Upper lobe of left lung (tissue), 6 donors: ENCODE measurements around the gene OSBPL10. TPM values are rescaled to one million over a fixed set of nuclear protein-coding genes. Genes with fewer than 3 reads are reported as not detected.
A peak's percentile ranks its signal among the peaks of the same experiment; 100 is the strongest.
"Not testable (repeated sequence)": the region's sequence is repeated elsewhere in the genome, so short reads cannot be mapped to it uniquely, and the experiment has no call there.

Experiments
- ATAC-seq, 2 donors: fragments of 200-7000 bp; cut with Tn5 transposase; one replicate each; pipeline ENCODE4 v1.9.1; 2022; ENCODE audit warnings: mild to moderate bottlenecking in 2 of 2, moderate library complexity in 2 of 2; ENCODE audit not compliant: low FRiP score in 2 of 2
- DNase-seq, 2 donors: peaks; one replicate each; pipeline ENCODE4 v3.0.0-alpha.2; 2019 to 2020
- H3K27ac ChIP-seq, 4 donors: fragments of 200-600 bp; sonication (generic); one replicate each; pipeline ENCODE4 v1.5.1; 2016 to 2019
- H3K27me3 ChIP-seq, 4 donors: fragments of 200-600 bp; sonication (generic); one replicate each; pipeline ENCODE4 v1.5.1; 2017 to 2019
- H3K36me3 ChIP-seq, 4 donors: fragments of 200-600 bp; sonication (generic); one replicate each; pipeline ENCODE4 v1.5.1; 2016 to 2019
- H3K4me1 ChIP-seq, 4 donors: fragments of 200-600 bp; sonication (generic); one replicate each; pipeline ENCODE4 v1.5.1; 2018 to 2019
- H3K4me3 ChIP-seq, 4 donors: fragments of 200-600 bp; sonication (generic); one replicate each; pipeline ENCODE4 v1.5.1; 2017 to 2019; ENCODE audit warnings: mild to moderate bottlenecking in 2 of 4, moderate library complexity in 1 of 4
- H3K9me3 ChIP-seq, 4 donors: fragments of 200-600 bp; sonication (generic); one replicate each; pipeline ENCODE4 v1.5.1; 2018 to 2019
- CTCF ChIP-seq, 6 experiments: fragments of 450-650 bp in 4 of 6; fragments of 200-600 bp in 2 of 6; sonication (generic) in 2 of 6; IDR thresholded peaks; one replicate each; pipeline ENCODE4 v1.5.1; 2016 to 2019; ENCODE audit warnings: antibody characterized with exemption in 6 of 6
- EP300 ChIP-seq, 4 donors: sonication (generic); formaldehyde crosslinking; IDR thresholded peaks; one replicate each; pipeline ENCODE4 v1.5.1; 2017; ENCODE audit warnings: antibody characterized with exemption in 4 of 4, control low read depth in 2 of 4
- POLR2A ChIP-seq, 4 donors: fragments of 450-650 bp; IDR thresholded peaks; one replicate each; pipeline ENCODE4 v1.5.1; 2016 to 2017; ENCODE audit warnings: antibody characterized with exemption in 4 of 4, mild to moderate bottlenecking in 2 of 4
- POLR2AphosphoS5 ChIP-seq, 2 donors: sonication (generic); formaldehyde crosslinking; IDR thresholded peaks; one replicate each; pipeline ENCODE4 v1.5.1; 2017; ENCODE audit warnings: antibody characterized with exemption in 2 of 2
- WGBS, 2 donors: methylation state at CpG; one replicate each; pipeline ENCODE4 v1.1.5; 2017 to 2018; 5-methylcytosine and 5-hydroxymethylcytosine counted together
- total RNA-seq, 6 donors: library from RNA; depleted of rRNA in 4 of 6; stranded (reverse); fragments of >200 nt in 4 of 6; gene quantifications; one replicate each; pipeline versions ENCODE4 v1.1.0 to v1.2.1, GENCODE V29; 2016 to 2021
- donor health status: DM: no; HTN: no; CAD: no; lungs with moderate emphysema.
- donor health status: DM: no; HTN: yes; CAD: no; lungs with severe emphysema.

The OSBPL10 gene
- total RNA-seq, 6 donors from 2014 or later: 13.6 to 73.9 (median 24.4) TPM

GRCh38 chr3:31873254-31873820 is 107.7 kb downstream of the OSBPL10 start:
- Histone ChIP-seq H3K4me1 (no peaks in the 10 kb centered on the region), H3K4me3 (no peak overlapping the region)
- 91% methylated on average over 5 of the region's 5 CpGs for WGBS, 2 donors

GRCh38 chr3:31871939-31872507 is 109.0 kb downstream of the OSBPL10 start:
- Histone ChIP-seq H3K27ac (no peak overlapping the region), H3K4me3 (no peak overlapping the region), H3K27me3 (no peaks in the 10 kb centered on the region), H3K9me3 (no peaks in the 10 kb centered on the region), H3K4me1 (no peaks in the 10 kb centered on the region), H3K36me3 (no peaks in the 10 kb centered on the region)
- ATAC-seq (no peak), DNase-seq (no peak)
- TF ChIP-seq CTCF (IDR thresholded peaks at IDR 0.05): no peak
- TF ChIP-seq POLR2AphosphoS5 (IDR thresholded peaks at IDR 0.05): no peak
- TF ChIP-seq POLR2A (IDR thresholded peaks at IDR 0.05): no peak
- no peak for TF ChIP-seq EP300 (IDR thresholded peaks at IDR 0.05)
- WGBS, 2 donors: 97% methylated on average over 5 of the region's 5 CpGs

More at GRCh38 chr3:31873254-31873820, 107.7 kb downstream of the OSBPL10 start:
- Histone ChIP-seq H3K9me3 (no peaks in the 10 kb centered on the region), H3K27ac (no peak overlapping the region), H3K36me3 (no peaks in the 10 kb centered on the region), H3K27me3 (no peaks in the 10 kb centered on the region)
- no peak for DNase-seq
- no peak for TF ChIP-seq EP300 (IDR thresholded peaks at IDR 0.05)
- no peak for TF ChIP-seq POLR2AphosphoS5 (IDR thresholded peaks at IDR 0.05)
- no peak for TF ChIP-seq POLR2A (IDR thresholded peaks at IDR 0.05)
- TF ChIP-seq CTCF (IDR thresholded peaks at IDR 0.05): no peak
- no peak for ATAC-seq

- not testable (repeated sequence) for ATAC-seq, H3K36me3 ChIP-seq, H3K9me3 ChIP-seq, H3K4me3 ChIP-seq, H3K27me3 ChIP-seq, H3K27ac ChIP-seq, H3K4me1 ChIP-seq
- DNase-seq: peak in 1 of 2 donors; percentile 63
- 90 to 97% methylated on average over 12 of the region's 28 CpGs for WGBS, 2 donors
Measured at GRCh38 chr3:31870111-31870510, 111.0 kb downstream of the OSBPL10 start.

- no peak overlapping the region for H3K27ac ChIP-seq
- no peaks in the 10 kb centered on the region for H3K4me1 ChIP-seq
- no peak for DNase-seq
- H3K36me3 ChIP-seq: no peaks in the 10 kb centered on the region
- no peak overlapping the region for H3K4me3 ChIP-seq
- 67 to 79% methylated on average over 5 of the region's 5 CpGs for WGBS, 2 donors
- H3K9me3 ChIP-seq: no peaks in the 10 kb centered on the region
- TF ChIP-seq POLR2AphosphoS5 (IDR thresholded peaks at IDR 0.05) (no peak), EP300 (IDR thresholded peaks at IDR 0.05) (no peak), CTCF (IDR thresholded peaks at IDR 0.05) (no peak), POLR2A (IDR thresholded peaks at IDR 0.05) (no peak)
- no peaks in the 10 kb centered on the region for H3K27me3 ChIP-seq
- ATAC-seq: no peak
Measured at GRCh38 chr3:31868236-31868635, 112.8 kb downstream of the OSBPL10 start.

- no peaks in the 10 kb centered on the region for H3K4me1 ChIP-seq
- no peak for DNase-seq
- H3K4me3 ChIP-seq: no peak overlapping the region
- no peaks in the 10 kb centered on the region for H3K27me3 ChIP-seq
- no peak for ATAC-seq
- TF ChIP-seq CTCF (IDR thresholded peaks at IDR 0.05) (no peak), EP300 (IDR thresholded peaks at IDR 0.05) (no peak), POLR2AphosphoS5 (IDR thresholded peaks at IDR 0.05) (no peak), POLR2A (IDR thresholded peaks at IDR 0.05) (no peak)
- no peaks in the 10 kb centered on the region for H3K36me3 ChIP-seq
- 93 to 97% methylated on average over 2 of the region's 2 CpGs for WGBS, 2 donors
- H3K27ac ChIP-seq: no peak overlapping the region
- H3K9me3 ChIP-seq: no peaks in the 10 kb centered on the region
Measured at GRCh38 chr3:31862666-31863279, 118.3 kb downstream of the OSBPL10 start.
